DMS79 (cell line): ENCODE data around the gene ELOF1.
"Not testable (repeated sequence)": the region's sequence is repeated elsewhere in the genome, so short reads cannot be mapped to it uniquely, and the experiment has no call there.

Source experiments
- DNase-seq: peaks from one replicate; lab custom pipeline; 2025; lab: John Stamatoyannopoulos, UW

ELOF1 gene

DNA sequence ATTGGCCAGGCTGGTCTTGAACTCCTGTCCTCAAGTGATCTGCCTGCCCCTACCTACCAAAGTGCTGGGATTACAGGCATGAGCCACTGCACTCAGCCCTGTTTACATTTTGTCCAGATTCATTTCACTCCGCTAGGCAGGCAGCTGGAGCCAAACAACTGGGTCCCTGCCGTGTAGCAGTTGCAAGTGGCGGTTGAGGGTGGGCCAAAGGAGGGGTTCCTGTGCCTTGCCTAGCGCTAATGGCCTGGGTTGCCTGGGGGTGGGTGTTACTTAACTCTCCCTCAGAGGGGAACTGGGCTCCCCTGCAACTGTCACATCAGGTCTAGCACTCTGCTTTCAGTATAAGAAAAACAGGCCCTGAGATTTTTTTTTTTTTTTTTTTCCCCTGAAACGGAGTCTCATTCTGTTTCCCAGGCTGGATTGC, 11.0 kb upstream of the ELOF1 start:
- no peak for DNase-seq

DNA sequence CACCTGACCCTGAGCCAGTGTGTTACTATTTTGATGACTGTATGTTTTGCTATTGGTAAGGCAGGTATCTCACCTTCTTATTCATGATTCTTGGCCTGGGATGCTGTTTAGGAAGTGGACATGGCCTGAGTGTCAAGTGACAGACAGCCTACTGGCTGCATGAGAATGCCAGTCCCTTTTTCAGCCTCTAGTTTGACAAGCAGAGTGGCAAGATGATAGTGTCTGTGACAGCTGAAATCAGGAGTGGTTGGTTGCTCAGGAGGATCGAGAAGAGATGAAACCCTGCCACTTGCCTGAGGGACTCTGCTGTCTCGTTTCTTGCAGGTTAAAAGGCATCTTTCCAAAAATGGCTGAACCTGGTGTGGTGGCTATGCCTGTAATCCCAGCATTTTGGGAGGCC, 7.1 kb upstream of the ELOF1 start:
- no peak for DNase-seq

DNA sequence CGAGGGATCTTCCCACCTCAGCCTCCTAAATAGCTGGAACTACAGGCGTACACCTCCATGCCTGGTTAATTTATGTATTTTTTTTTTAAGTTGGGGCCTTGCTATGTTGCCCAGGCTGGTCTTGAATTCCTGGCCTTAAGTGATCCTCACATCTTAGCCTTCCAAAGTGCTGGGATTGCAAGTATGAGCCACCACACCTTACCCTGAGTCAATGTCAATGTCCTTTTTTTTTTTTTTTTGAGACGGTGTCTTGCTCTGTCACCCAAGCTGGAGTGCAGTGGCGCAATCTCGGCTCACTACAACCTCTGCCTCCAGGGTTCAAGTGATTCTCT, 6.6 kb upstream of the ELOF1 start:
- not testable (repeated sequence) for DNase-seq

DNA sequence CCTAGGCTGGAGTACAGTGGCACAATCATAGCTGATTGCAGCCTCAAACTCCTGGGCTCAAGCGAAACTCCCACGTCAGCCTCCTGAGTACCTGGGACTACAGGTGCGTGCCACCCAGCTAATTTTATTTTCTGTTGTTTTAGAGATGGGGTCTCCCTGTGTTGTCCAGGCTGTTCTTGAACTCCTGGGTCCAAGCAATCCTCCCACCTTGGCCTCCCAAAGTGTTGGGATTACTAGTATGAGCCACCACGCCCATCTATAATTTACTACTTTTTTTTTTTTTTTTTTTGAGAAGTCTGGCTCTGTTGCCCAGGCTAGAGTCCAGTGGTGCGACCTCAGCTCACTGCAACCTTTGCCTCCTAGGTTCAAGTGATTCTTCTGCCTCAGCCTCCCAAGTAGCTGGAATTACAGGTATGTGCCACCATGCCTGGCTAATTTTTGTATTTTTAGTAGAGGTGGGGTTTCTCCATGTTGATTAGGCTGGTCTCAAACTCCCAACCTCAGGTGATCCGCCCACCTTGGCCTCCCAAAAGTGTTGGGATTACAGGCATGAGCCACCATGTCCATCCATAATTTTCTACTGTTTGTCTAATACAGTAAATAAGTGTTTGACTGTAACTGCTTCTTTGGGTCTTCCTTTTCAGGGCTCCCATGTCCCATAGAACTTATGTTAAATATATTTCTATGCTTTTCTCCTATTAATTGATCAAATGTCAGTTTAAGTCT, 5.2 kb upstream of the ELOF1 start:
- not testable (repeated sequence) for DNase-seq

DNA sequence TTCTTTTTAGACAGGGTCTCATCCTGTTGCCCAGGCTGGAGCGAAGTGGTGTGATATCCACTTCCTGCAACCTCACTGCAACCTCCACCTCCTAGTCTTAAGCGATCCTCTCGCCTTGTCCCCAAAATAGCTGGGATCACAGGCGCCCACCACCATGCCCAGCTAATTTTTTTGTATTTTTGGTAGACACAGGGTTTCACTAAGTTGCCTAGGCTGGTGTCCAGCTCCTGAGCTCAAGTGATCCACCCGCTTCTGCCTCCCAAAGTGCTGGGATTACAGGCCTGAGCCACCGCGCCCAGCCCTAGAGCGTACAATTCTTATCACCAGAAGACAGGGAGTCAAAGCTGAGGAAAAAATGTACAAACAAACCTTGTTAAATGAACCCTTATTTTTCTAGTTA, 4.5 kb upstream of the ELOF1 start:
- DNase-seq = no peak

DNA sequence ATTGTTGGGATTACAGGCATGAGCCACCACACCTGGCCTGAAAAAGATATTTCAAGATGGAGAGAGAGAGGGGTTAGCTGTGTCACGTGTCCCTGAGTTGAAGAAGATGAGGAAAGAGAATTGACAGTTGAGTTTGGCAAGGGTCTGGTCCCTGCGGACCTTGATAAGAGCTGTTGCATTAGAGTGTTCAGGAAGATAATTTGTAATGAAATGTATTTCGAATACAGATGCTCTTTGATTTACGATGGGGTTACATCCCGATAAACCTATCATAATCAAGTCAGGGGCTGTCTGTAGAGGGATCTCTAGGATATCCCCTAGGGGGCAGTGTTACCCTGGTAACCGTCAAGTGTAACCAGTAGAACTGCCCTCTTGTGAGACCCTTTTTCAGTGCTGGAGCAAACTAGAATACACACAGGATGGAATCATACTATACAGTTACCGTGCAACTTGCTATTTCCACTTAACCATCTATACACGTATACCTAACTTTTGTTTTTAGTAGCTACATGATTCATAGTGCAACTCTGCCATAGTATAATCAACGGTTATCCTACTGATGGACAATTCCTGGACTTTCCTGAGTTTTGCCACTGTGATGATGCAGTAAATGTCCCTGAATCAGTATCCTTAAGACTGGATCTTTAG, 1.5 kb upstream of the ELOF1 start:
- DNase-seq = peak; percentile 34

DNA sequence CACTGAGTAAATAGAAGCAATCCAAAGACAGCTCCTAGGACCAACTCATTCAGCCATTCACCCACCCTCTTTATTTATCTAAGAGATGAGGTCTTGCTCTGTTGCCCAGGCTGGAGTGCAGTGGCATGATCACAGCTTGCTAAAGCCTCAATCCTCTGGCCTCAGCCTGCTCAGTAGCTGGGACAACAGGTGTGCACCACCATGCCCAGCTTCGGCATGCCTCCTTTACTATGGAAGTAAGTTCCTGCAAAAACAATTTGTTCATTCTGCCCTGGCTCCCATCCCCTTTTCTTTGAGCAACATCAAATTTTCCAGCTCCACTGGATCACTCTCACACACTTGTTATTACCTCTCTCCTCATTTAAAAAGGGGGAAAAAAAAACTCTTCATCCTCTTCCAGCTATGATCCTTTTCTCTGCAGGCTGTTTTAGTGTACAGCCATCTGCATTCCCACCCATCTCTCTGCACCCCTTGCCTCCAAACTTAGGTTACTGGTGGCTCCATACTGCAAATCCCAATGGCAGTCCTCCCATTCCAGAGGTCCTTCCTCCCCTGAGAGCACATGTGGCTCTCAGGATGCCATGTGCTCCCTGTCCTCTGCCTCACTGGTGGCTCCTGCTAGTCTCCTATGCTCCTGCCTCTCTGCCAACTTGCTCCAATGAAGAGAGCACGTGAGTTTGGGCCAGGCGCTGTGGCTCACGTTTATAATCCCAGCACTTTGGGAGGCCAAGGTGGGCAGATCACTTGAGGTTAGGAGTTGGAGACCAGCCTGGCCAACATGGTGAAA, 2.2 kb downstream of the ELOF1 start:
- no peak for DNase-seq

DNA sequence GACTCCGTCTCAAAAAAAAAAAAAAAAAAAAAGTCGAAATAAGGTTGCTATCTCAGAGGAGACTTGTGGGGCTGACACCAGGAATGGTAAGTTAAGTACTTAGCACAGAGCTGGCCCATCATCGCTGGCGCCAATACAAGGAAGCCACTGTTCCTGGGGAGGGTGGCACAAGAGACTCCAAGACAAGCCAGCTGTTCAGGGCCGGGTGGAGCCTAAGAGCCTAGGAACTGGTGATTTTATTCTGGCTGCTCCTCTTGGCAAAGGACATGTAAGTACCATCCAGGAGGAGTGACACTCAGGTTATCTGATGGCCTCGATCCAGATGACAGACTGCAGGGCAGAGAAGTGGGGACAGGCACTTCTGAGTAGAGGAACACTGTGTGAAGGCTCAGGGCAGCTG, 3.8 kb downstream of the ELOF1 start:
- DNase-seq = no peak

DNA sequence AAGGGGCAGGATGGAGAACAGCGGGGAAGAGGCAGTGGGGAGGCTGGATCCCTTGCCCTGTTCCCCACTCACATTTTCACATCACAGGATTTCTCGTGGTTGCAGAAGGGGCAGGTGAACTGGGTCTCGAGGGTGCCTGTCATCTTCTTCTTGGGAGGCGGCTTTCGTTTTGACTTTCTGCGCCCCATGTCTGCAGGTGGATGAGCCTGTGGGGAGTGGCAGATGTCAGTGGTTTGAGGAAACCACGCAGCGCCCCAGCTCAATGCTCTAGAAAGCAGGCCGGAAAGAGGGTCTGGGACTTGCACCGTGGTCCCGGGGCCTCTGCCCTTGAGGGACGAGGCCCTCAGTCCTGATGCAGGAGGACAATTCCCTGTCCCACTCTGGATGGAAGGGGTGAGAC, 4.9 kb downstream of the ELOF1 start:
- no peak for DNase-seq

DNA sequence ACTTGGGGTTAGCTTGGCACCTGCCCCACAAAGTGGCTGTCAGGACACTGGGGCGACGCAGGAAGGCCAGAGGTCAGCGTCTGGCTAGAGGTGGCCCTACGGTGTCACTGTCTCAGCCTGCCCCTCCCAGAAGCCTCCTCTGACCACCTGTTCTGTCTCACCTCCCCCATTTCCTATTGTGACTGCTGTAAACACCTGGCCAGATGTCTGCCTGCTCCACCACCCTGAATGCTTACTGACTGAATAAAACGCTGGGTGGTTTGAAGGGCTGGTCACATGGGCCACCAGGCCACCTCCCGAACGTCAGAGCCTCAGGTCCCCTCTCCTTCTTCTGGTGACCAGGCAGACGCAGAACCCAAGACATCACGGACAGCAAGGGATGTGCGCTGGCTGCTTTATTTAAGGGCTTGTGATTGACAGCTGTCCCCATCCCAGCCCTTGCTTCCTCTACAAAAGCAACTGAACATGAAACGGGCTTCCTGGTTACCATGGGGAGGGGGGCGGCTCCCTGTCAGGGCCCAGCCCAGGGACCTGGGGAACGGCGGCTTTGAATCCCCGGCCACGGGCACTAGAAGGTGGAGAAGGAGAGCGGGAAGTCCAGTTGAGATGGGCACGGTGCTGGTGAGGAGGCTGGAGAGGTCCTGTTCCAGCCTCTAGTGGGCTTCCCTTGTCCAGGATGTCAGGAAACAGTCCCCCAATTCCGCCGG, 6.2 kb downstream of the ELOF1 start:
- DNase-seq = no peak

DNA sequence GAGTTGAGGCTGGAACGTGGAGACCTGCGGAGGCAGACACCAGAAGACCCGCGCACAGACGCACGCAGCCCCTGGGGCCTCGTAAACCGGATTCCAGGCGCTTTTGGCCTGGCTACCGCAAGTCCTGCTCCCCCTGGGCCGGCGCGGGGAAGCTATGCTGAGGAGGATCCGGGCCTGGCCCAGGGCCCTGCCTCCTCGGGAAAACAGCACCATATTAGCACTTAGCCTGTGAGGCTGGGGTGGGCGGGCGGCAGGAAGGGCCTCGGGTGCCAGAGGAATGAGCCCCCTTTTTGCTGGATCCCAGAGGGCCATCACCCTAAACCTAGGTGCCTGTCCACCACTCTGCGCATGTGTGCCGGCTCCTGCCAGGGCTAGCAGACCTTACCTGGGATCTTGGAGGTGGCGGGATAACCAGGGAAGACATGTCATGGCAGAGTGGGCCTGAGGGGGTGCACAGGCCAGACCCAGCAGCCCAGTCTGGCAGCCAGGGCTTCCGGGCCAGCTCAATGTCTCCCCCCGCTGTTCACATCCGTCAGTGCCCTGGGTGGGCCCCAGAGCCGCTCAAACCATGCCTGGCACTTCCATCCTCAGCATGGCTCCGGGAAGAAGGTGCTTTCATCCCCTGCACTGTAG, 7.3 kb downstream of the ELOF1 start:
- no peak for DNase-seq

DNA sequence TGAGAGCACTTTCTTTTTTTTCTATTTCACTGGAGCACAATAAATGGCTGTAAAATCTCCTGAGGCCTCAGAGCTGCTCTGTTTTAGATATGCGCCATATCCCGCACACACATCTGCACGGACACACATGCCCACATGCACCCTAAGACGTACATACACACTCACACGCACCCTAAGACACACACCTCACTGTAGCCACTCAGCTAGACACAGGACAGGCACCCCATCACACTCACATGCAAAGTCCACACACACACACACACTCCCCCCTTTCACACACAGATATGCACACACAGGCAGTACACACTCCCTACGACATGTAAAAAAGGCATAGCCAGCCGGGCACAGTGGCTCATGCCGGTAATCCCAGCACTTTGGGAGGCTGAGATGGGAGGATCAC, 8.8 kb downstream of the ELOF1 start:
- DNase-seq = no peak

DNA sequence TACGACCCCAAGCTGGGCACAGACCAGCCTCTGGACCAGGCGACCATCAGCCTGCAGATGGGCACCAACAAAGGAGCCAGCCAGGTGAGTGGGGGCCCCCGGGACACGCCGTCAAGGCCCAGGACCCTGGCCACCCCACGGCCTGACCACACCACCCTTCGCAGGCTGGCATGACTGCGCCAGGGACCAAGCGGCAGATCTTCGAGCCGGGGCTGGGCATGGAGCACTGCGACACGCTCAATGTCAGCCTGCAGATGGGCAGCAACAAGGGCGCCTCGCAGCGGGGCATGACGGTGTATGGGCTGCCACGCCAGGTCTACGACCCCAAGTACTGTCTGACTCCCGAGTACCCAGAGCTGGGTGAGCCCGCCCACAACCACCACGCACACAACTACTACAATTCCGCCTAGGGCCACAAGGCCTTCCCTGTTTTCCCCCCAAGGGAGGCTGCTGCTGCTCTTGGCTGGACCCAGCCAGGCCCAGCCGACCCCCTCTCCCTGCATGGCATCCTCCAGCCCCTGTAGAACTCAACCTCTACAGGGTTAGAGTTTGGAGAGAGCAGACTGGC, 9.6 kb downstream of the ELOF1 start:
- DNase-seq = no peak

DNA sequence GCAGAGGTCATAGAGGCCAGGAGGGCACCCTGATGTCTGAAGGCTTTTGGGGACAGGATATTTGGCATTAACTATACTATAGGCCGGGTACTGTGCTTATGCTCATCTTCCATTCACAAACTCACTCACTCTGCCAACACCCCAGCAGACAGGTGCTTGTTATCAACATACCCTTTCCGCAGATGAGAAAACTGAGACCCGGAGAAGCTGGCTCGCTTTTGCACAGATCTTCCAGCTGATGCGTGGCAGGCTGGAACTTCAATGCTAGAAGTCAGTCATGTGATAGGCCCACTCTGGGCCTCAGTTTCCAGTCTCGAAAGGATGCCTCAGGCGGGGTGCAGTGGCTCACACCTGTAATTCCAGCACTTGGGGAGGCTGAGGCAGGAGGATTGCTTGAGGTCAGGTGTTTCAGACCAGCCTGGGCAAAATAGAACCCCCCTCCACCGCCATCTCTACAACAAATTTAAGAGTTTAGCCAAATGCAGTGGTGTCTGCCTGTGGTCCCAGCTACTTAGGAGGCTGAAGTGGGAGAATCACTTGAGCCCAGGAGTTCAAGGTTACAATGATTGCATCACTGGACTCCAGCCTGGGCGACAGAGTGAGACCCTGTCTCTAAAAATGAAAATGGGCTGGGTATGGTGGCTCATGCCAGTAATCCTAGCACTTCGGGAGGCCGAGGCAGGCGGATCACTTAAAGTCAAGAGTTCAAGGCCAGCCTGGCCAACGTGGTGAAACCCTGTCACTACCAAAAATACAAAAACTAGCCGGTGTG, 10.9 kb downstream of the ELOF1 start:
- DNase-seq = no peak

DNA sequence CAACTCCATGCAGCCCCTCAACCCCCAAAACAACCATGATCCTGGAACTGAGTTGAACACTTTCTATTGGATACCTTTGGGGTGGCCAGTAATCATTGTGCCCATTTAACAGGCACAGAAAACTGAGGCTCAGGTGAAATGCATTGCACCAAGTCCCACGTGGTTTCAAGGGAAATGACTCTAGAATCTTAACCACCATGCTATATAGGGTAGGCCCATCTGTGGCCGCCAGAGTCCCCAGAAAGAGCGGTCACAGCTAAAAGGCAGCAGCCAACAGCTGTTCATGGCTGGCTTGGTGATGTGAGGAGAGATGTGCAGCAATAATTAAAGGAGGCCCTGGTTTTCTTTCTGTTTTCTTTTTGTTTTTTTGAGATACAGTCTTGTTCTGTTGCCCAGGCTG, 17.8 kb downstream of the ELOF1 start:
- no peak for DNase-seq

DNA sequence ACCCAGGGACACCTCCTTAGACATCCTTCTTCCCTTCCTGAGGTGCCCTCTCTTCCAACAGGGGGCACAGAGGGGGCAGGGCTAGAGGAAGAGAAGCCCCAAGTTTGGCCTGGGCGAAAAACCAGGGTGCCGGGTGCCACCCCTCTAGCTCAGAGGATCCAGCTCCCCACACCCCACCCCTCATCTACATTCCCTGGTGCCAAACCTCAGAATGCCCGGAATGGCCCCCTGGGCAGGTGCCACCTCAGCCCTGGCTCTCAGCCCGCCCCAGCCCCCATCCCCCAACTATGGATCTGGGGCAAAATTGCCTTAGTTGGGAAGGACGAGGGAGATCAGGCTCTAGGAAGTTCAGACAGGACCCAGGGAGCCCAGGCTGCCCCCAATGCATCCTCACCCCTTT, 18.4 kb downstream of the ELOF1 start:
- DNase-seq = no peak

DNA sequence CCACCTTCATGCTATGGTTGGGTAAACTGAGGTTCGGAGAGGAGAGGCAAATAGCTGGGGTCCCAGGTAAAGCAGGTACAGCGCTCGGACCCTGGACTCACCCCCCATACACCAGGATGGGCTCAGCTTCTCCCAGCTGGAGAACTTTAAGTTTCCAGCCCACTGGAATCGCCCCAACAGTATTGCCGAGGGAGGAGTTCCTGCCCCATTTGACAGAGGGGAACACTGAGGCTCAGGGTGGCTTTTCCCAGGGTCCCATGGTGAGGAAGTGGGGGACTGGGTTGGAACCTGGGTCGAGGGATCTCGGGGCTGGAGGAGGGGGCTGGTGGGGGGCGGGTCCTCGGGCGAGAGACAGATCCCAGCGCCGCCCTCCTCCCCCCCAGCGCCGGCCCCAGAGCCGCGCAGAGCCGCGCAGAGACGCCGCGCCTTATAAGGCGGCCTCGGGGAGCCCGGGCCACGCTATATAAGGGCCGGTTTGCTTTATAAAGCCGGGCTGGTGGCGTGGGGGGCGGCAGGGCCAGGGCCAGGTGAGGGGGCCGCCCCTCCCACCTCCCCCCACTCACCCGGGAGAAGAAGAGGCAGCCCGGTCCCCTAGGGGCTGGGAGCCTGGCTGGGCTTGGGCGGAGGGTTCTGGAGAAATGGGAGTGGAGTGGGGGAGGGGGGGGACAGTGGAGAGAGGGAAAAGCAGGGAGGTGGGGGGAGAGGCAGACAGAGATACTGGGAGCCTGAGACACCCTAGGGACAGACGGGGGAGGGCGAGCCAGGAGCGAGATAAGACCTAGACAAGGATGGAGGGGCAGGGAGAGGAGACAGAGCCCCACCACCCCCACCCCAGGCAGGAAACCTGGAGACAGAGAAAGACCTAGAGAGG, 19.3 kb downstream of the ELOF1 start:
- DNase-seq = no peak

DNA sequence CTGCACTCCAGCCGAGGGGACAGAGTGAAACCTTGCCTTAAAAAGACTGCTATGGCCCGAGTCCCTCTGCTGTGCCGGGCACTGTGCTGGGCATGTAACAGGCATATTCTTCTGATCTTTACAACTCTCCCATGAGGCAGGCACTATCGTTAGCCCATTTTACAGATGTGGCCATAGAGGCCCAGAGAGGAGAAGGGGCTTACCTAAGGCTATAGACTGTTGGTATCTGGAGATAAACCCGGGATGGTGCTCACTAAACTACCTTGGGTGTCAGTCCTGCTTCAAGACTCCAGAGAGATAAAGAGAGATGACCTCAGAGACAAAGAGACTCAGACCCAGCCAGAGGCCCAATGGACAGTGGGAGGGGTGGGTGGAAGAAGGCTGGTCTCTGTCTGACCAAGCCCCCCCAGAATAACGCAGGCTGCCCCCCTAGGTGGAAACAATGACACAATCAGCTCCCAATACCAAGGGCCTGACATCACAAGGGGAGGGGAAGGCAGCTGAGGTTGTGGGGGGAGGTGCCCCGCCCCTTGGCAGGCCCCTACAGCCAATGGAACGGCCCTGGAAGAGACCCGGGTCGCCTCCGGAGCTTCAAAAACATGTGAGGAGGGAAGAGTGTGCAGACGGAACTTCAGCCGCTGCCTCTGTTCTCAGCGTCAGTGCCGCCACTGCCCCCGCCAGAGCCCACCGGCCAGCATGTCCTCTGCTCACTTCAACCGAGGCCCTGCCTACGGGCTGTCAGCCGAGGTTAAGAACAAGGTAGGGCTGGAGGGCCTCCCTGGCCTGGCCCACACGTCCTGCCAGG, 20.6 kb downstream of the ELOF1 start, which contains the start of gene CNN1:
Gene CNN1 (plus strand): TSS at position 620 of the 805 bp plus-strand sequence. CDS start 77 bp downstream, at position 697.
- DNase-seq = no peak
